AG09309 (cell line): Measurements from ENCODE around the gene PFDN4.
"Not testable (repeated sequence)": the region's sequence is repeated elsewhere in the genome, so short reads cannot be mapped to it uniquely, and the experiment has no call there.

Experiments
- DNase-seq: peaks from one replicate; pipeline ENCODE4 v3.0.0-alpha.2; 2010; ENCODE audit warnings: low read depth
- H3K4me3 ChIP-seq: 2 replicates; pipeline ENCODE4 v1.5.1; 2011; ENCODE audit warnings: mild to moderate bottlenecking, low read depth, low read length, moderate library complexity; ENCODE audit not compliant: control insufficient read depth
- CTCF ChIP-seq: IDR thresholded peaks from 2 replicates; pipeline ENCODE4 v1.5.1; 2011; ENCODE audit warnings: mild to moderate bottlenecking, low read depth, low read length, inconsistent platforms; ENCODE audit not compliant: insufficient read depth, control insufficient read depth; ENCODE audit errors: missing control alignments

Gene PFDN4

GRCh38 chr20:54223285-54223684 is 15.4 kb downstream of the PFDN4 start:
- no peak for DNase-seq
- H3K4me3 ChIP-seq = no peak overlapping the region
- TF ChIP-seq CTCF = no peak

DNA sequence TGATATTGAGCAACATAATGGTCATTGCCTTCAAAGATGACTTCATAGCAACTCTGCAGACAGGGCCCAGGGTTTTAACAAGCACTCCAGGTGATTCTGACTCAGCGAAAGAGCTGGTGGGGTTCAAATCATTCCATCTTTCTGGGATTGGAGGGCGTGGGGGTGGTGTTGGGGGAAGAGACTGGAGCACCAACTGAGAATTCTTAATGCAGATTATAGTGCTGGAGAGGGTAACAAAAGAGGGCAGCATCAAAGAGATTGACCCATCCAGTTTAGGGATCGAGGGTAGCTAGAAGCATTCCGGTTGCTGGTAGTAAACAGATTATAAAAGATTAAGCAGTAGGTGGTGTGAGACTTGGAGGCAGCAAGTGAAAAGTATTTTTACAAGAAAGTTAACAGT is 15.9 kb downstream of the PFDN4 start:
- no peak overlapping the region for H3K4me3 ChIP-seq
- DNase-seq = no peak
- no peak for TF ChIP-seq CTCF

DNA sequence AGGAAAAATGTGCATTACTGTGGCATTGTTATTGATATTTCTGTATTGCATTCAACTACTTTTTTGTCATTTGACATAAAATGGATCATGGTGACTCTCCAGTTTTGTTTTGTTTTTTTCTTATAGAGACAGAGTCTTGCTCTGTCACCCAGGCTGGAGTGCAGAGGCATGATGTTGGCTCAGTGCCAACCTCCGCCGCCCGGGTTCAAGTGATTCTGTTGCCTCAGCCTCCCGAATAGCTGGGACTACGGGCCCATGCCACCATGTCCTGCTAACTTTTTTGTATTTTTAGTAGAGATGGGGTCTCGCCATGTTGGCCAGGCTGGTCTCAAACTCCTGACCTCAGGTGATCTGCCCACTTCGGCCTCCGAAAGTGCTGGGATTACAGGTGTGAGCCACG is 16.8 kb downstream of the PFDN4 start:
- not testable (repeated sequence) for H3K4me3 ChIP-seq, DNase-seq

GRCh38 chr20:54227241-54227640 is 19.4 kb downstream of the PFDN4 start:
- H3K4me3 ChIP-seq = no peak overlapping the region
- no peak for TF ChIP-seq CTCF
- no peak for DNase-seq

DNA sequence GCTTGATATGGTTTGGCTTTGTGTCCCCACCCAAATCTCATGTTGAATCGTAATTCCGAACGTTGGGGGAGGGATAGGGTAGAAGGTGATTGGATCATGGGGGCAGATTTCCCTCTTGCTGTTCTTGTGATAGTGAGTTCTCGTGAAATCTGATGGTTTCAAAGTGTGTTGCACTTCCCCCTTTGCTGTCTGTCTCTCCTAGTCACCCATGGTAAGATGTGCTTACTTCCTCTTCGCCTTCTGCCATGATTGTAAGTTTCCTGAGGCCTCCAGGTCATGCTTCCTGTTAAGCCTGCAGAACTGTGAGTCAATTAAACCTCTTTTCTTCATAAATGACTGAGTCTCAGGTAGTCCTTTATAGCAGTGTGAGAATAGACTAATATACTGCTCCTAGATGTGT is 19.9 kb downstream of the PFDN4 start:
- DNase-seq = no peak

GRCh38 chr20:54228841-54229240 is 21.0 kb downstream of the PFDN4 start:
- TF ChIP-seq CTCF = no peak
- DNase-seq = no peak
- H3K4me3 ChIP-seq = no peak overlapping the region

More for the DNA sequence above, 19.9 kb downstream of the PFDN4 start:
- TF ChIP-seq CTCF = no peak
- no peak overlapping the region for H3K4me3 ChIP-seq

DNA sequence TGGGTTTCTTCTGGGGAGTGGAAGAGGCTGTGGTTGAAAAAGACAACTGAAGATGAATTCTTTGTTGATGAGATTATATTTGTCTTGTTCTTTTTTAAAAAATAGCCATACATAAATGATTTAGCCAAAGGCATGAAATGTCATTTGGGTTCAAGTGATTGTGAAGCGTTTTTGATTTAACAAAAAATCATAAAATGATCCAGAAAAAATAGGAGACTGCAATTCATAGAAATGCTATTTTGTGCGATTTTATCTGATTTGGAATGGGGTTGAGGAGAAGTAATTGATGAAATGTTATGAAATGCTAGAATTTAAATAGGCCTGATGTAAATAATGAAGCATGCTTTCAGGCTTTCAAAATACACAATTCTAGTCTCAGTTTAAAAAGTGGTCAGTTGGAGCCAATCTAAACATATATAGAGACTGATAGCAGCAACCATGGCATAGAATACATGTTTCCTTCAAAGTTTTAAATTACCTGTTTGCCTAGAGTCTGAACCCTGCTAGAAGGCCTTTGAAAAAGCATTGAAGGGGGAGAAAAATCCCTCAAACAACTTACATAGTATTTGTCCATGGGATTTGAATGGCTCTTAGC is 21.8 kb downstream of the PFDN4 start:
- no peak overlapping the region for H3K4me3 ChIP-seq
- TF ChIP-seq CTCF = no peak
- DNase-seq = no peak
